Measurements from ENCODE around the gene RAB5A.
"Not testable (repeated sequence)": the region's sequence is repeated elsewhere in the genome, so short reads cannot be mapped to it uniquely, and the experiment has no call there.

- TF ChIP-seq CTCF (IDR thresholded peaks at IDR 0.05); POLR2A (IDR thresholded peaks at IDR 0.05); POLR2AphosphoS5 (IDR thresholded peaks at IDR 0.05; ENCODE audit: insufficient read depth in 1 of 2, low read depth in 1 of 2): not testable (repeated sequence)
These were observed 47.1 kb upstream of the RAB5A start for GRCh38 chr3:19899833-19900232.

All from vagina (tissue), 2 donors.